MM.1S (cell line): ENCODE measurements around the gene TMEM132E.

Experiments
- DNase-seq: peaks from one replicate; pipeline ENCODE4 v3.0.0-alpha.2; 2015
- H2AFZ ChIP-seq: fragments of 300-600 bp; sonication (generic); 2 replicates; pipeline ENCODE4 v1.6.0; 2016; ENCODE audit warnings: antibody characterized with exemption, low read length
- H3F3A ChIP-seq: fragments of 300-600 bp; sonication (generic); 2 replicates; pipeline ENCODE4 v1.6.1; 2016; ENCODE audit warnings: mild to moderate bottlenecking, antibody characterized with exemption, low read length, moderate library complexity, mixed read lengths; ENCODE audit not compliant: insufficient read depth
- H3K27ac ChIP-seq: fragments of 300-600 bp; sonication (generic); 2 replicates; pipeline ENCODE4 v1.5.1; 2016; ENCODE audit warnings: mild to moderate bottlenecking, low read length
- H3K27me3 ChIP-seq: fragments of 300-600 bp; sonication (generic); replicated peaks from 2 replicates; pipeline ENCODE4 v1.6.0; 2016; ENCODE audit warnings: low read length; ENCODE audit not compliant: insufficient read depth
- H3K36me3 ChIP-seq: fragments of 300-600 bp; sonication (generic); replicated peaks from 2 replicates; pipeline ENCODE4 v1.6.1; 2016; ENCODE audit warnings: mild to moderate bottlenecking, low read length, mixed read lengths; ENCODE audit not compliant: insufficient read depth
- H3K4me1 ChIP-seq: fragments of 300-600 bp; sonication (generic); 2 replicates; pipeline ENCODE4 v1.6.1; 2016; ENCODE audit warnings: low read length, mixed read lengths
- H3K4me2 ChIP-seq: fragments of 300-600 bp; sonication (generic); 2 replicates; pipeline ENCODE4 v1.6.0; 2016; ENCODE audit warnings: low read depth, low read length
- H3K4me3 ChIP-seq: fragments of 300-600 bp; sonication (generic); 2 replicates; pipeline ENCODE4 v1.5.1; 2016; ENCODE audit warnings: low read length, mixed read lengths
- H3K79me2 ChIP-seq: fragments of 300-600 bp; sonication (generic); 2 replicates; pipeline ENCODE4 v1.6.1; 2016; ENCODE audit warnings: mixed run types, low read length, mixed read lengths
- H3K9ac ChIP-seq: fragments of 300-600 bp; sonication (generic); 2 replicates; pipeline ENCODE4 v1.6.1; 2016; ENCODE audit warnings: low read length, mixed read lengths
- H3K9me2 ChIP-seq: fragments of 300-600 bp; sonication (generic); replicated peaks from 2 replicates; pipeline ENCODE4 v1.6.1; 2016; ENCODE audit warnings: mild to moderate bottlenecking, low read length, mixed read lengths; ENCODE audit not compliant: insufficient read depth
- H3K9me3 ChIP-seq: fragments of 300-600 bp; sonication (generic); replicated peaks from 2 replicates; pipeline ENCODE4 v1.6.1; 2016; ENCODE audit warnings: mild to moderate bottlenecking, low read length, mixed read lengths; ENCODE audit not compliant: insufficient read depth
- H4K20me1 ChIP-seq: fragments of 300-600 bp; sonication (generic); 2 replicates; pipeline ENCODE4 v1.6.1; 2016; ENCODE audit warnings: mild to moderate bottlenecking, low read length, moderate library complexity, mixed read lengths; ENCODE audit not compliant: insufficient read depth
- EZH2 ChIP-seq: fragments of 300-600 bp; sonication (generic); optimal IDR thresholded peaks from 2 replicates; pipeline ENCODE3; 2017; ENCODE audit warnings: low read depth, mild to moderate bottlenecking, antibody characterized with exemption, low read length, mixed read lengths
- EZH2phosphoT487 ChIP-seq: fragments of 300-600 bp; sonication (generic); IDR thresholded peaks from 2 replicates; pipeline ENCODE4 v1.6.1; 2018; ENCODE audit warnings: antibody characterized with exemption, low read length
- TF ChIP-seq, protein P1 (sequence below): fragments of 300-600 bp; sonication (generic); IDR thresholded peaks from 2 replicates; pipeline ENCODE4 v1.5.1; 2016; ENCODE audit warnings: antibody characterized with exemption, low read length, mixed read lengths

TMEM132E gene

DNA sequence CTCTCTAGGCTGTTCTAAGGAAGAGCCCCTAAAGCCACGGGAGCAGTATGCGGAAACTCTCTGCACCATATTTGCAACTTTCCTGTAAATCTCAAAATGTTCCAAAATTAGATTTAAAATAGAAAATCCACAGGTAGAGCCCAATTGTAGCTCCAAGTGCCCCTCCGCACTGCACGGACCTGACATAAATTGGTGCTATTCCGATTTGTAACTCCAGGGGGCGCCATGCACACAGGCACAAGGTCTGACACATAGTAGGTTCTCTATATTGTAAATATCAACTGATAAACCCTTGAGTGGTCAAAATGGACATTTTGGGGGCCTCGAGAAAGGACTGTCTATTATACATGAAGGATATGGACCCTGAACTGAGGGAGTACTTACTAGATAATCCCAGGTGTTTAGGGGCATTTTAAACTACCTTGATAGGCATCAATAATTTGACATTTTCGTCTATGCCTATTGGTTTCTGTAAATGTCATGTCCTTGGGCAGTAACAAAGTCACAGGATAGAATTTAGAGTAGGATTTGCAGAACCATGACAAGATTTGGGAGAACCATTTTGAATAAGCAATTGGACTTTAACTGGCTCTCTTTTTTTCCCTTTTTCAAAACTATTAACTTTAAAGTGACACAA lies 36.6 kb upstream of the TMEM132E start:
- Histone ChIP-seq H3K4me3 (no peak overlapping the region), H3K79me2 (no peaks in the 10 kb centered on the region), H3K4me1 (no peaks in the 10 kb centered on the region), H3K9me3 (no peaks in the 10 kb centered on the region), H4K20me1 (no peaks in the 10 kb centered on the region), H3K36me3 (no peaks in the 10 kb centered on the region), H3F3A (no peaks in the 10 kb centered on the region), H3K27me3 (no peaks in the 10 kb centered on the region; the same call in 1 of the 2 replicates), H2AFZ (no peak overlapping the region), H3K27ac (no peak overlapping the region), H3K4me2 (no peak overlapping the region), H3K9me2 (no peaks in the 10 kb centered on the region), H3K9ac (no peak overlapping the region)
- TF ChIP-seq EZH2 (no peak), EZH2phosphoT487 (no peak)
- TF ChIP-seq, protein P1, sequence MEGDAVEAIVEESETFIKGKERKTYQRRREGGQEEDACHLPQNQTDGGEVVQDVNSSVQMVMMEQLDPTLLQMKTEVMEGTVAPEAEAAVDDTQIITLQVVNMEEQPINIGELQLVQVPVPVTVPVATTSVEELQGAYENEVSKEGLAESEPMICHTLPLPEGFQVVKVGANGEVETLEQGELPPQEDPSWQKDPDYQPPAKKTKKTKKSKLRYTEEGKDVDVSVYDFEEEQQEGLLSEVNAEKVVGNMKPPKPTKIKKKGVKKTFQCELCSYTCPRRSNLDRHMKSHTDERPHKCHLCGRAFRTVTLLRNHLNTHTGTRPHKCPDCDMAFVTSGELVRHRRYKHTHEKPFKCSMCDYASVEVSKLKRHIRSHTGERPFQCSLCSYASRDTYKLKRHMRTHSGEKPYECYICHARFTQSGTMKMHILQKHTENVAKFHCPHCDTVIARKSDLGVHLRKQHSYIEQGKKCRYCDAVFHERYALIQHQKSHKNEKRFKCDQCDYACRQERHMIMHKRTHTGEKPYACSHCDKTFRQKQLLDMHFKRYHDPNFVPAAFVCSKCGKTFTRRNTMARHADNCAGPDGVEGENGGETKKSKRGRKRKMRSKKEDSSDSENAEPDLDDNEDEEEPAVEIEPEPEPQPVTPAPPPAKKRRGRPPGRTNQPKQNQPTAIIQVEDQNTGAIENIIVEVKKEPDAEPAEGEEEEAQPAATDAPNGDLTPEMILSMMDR = peak; percentile 94
- DNase-seq = no peak

DNA sequence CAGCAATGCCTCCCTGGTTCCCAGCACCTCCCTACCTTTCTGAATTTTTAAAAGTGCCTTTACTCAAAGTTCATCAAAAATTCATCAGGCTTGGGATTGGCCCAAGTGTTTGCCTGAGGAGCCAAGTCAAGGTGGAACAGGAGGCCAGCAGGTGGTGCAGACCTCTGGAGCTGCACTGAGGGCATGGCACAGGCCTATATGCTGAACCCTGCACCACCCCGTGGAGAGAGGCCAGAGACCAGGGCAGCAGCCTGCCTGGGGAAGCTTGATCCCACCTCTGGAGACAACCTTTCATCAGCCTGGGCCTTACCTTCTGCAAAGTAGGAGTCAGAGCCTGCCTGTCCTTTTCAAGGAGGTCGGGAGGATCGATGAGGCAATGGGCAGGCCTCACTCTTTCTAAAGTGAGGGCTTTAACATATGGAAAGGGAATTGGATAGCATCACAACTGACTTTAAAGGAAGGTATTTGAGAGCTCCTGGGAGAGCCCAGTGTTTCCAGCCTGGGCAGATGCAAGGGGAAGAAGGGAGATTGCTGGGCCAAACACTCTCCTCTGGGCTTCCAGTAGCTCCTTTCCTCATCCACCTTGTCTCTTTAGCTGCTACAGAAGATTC lies 31.8 kb upstream of the TMEM132E start:
- Histone ChIP-seq H3K9me3 (no peaks in the 10 kb centered on the region), H4K20me1 (no peaks in the 10 kb centered on the region), H3K9me2 (no peaks in the 10 kb centered on the region), H3K9ac (no peak overlapping the region), H3K36me3 (no peaks in the 10 kb centered on the region), H3K27ac (no peak overlapping the region), H3K4me3 (no peak overlapping the region), H3K4me1 (no peaks in the 10 kb centered on the region), H3K27me3 (peaks cover 3% of the 10 kb centered on the region; the same call in 1 of the 2 replicates), H3K79me2 (no peaks in the 10 kb centered on the region), H3K4me2 (no peak overlapping the region), H2AFZ (no peak overlapping the region), H3F3A (no peaks in the 10 kb centered on the region)
- TF ChIP-seq EZH2phosphoT487 = no peak
- no peak for TF ChIP-seq EZH2
- TF ChIP-seq, protein P1 = no peak
- no peak for DNase-seq

DNA sequence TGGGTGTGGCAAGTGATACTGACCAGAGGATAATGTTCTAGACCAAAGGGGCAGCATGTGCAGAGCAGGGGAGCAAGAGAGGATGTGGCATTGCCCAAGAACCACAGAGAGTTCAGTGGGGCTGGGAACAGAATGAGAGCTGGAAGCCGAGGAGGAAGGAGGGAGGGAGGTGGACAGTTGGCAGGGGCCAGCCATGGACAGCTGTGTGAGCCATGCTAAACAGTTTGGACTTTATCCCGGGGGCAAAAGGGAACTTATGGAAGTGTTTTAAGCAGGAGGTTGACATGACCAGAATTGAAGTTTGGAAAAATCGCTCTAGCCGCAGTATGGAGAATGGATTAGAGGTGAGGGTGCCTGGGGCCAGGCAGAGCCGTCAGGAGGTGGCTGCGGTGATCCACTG lies 29.4 kb upstream of the TMEM132E start:
- Histone ChIP-seq H3K4me1 (no peaks in the 10 kb centered on the region), H2AFZ (no peak overlapping the region), H3K79me2 (no peaks in the 10 kb centered on the region), H3K36me3 (no peaks in the 10 kb centered on the region), H3K27ac (no peak overlapping the region), H3K9me2 (no peaks in the 10 kb centered on the region), H3F3A (no peaks in the 10 kb centered on the region), H3K9ac (no peak overlapping the region), H3K4me3 (no peak overlapping the region), H4K20me1 (no peaks in the 10 kb centered on the region), H3K27me3 (peaks cover 9% of the 10 kb centered on the region; the same call in 1 of the 2 replicates), H3K9me3 (no peaks in the 10 kb centered on the region), H3K4me2 (no peak overlapping the region)
- no peak for DNase-seq
- no peak for TF ChIP-seq EZH2
- TF ChIP-seq, protein P1 = no peak
- TF ChIP-seq EZH2phosphoT487 = no peak
